ENCODE measurements around the gene RABGAP1.

RABGAP1 gene

DNA sequence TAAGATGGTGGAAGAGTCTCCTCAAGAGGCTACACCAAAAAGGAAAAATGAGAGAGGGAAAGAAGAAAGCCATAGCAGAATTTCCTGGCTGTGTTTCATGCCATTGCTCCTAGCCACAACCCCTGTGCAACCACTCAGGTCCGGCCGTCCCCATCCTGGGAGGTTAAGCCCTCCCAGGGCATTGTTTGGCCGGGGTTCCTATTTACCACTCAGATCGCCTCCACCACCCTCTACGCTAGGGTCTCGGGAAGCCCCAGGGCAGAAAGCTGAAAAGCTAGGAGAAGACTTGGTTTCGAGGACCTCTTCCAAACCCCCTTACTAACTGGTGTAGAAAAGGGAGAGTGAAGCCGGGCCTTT lies 36.4 kb upstream of the RABGAP1 start:
- peaks cover 0 to 2% of the 10 kb centered on the region in 2 experiments; a peak in 1 of 3 replicates for H3K36me3 ChIP-seq (ENCODE audit: control insufficient read depth in 2 of 2, insufficient read depth in 1 of 2, low read length in 2 of 2)
- CTCF ChIA-PET: interaction anchor here (0.6 to 1.3 kb wide), 2 partner anchors 26 to 29 kb away, joined by 3 read pairs; no protein-coding TSS in a partner anchor
- H3K4me3 ChIP-seq (ENCODE audit: low read depth, low read length): peak overlapping the region; percentile 94
- no peaks in the 10 kb centered on the region for H3K9me3 ChIP-seq (ENCODE audit: control insufficient read depth, insufficient read depth, low read depth, low read length)
- H3K27ac ChIP-seq (ENCODE audit: extremely low read depth, low read depth, low read length): peak overlapping the region; percentile 81
- no peak for TF ChIP-seq ZNF645 (tag by site-specific recombination; IDR thresholded peaks at IDR 0.05)
- TF ChIP-seq ZBTB20 (tag by site-specific recombination; IDR thresholded peaks at IDR 0.05): peak; percentile 42; the same call in 1 of the 2 replicates
- TF ChIP-seq GLIS2 (tag by site-specific recombination; IDR thresholded peaks at IDR 0.05): peak; percentile 72
- 0 out of 2 replicates have a peak, but pooled peaks have one; percentile 26 for TF ChIP-seq GLIS1 (tag by site-specific recombination; IDR thresholded peaks at IDR 0.05)
- TF ChIP-seq, protein P1, sequence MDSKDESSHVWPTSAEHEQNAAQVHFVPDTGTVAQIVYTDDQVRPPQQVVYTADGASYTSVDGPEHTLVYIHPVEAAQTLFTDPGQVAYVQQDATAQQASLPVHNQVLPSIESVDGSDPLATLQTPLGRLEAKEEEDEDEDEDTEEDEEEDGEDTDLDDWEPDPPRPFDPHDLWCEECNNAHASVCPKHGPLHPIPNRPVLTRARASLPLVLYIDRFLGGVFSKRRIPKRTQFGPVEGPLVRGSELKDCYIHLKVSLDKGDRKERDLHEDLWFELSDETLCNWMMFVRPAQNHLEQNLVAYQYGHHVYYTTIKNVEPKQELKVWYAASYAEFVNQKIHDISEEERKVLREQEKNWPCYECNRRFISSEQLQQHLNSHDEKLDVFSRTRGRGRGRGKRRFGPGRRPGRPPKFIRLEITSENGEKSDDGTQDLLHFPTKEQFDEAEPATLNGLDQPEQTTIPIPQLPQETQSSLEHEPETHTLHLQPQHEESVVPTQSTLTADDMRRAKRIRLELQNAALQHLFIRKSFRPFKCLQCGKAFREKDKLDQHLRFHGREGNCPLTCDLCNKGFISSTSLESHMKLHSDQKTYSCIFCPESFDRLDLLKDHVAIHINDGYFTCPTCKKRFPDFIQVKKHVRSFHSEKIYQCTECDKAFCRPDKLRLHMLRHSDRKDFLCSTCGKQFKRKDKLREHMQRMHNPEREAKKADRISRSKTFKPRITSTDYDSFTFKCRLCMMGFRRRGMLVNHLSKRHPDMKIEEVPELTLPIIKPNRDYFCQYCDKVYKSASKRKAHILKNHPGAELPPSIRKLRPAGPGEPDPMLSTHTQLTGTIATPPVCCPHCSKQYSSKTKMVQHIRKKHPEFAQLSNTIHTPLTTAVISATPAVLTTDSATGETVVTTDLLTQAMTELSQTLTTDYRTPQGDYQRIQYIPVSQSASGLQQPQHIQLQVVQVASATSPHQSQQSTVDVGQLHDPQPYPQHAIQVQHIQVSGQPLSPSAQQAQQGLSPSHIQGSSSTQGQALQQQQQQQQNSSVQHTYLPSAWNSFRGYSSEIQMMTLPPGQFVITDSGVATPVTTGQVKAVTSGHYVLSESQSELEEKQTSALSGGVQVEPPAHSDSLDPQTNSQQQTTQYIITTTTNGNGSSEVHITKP (tag by site-specific recombination; IDR thresholded peaks at IDR 0.05): peak; percentile 80
- TF ChIP-seq ZNF266 (tag by site-specific recombination; IDR thresholded peaks at IDR 0.05; ENCODE audit: low read depth): no peak
- H3K4me1 ChIP-seq (ENCODE audit: control insufficient read depth, insufficient read depth, low read length): 0 out of 2 replicates have a peak, but pooled peaks cover 3% of the 10 kb centered on the region
- POLR2A ChIA-PET: interaction anchor here (1.1 to 3.7 kb wide), 6 partner anchors 9 to 37 kb away, joined by 7 to 44 read pairs (median 22); partner anchors contain the start of genes RABGAP1, ZBTB26 and ZBTB6

GRCh38 chr9:122904823-122905710 lies 35.8 kb upstream of the RABGAP1 start, which contains the start of gene RC3H2:
RC3H2 (minus strand) TSS chr9:122905359; CDS start chr9:122897509, 7,850 bp downstream.
- CTCF ChIA-PET: interaction anchor here (0.6 to 1.3 kb wide), 2 partner anchors 25 to 29 kb away, joined by 3 read pairs; no protein-coding TSS in a partner anchor
- TF ChIP-seq ZBTB10 (tag by site-specific recombination; IDR thresholded peaks at IDR 0.05): no peak
- no peak for TF ChIP-seq ZNF26 (tag by site-specific recombination; IDR thresholded peaks at IDR 0.05)
- TF ChIP-seq ZNF133 (tag by site-specific recombination; IDR thresholded peaks at IDR 0.05): no peak
- TF ChIP-seq PRDM1 (tag by site-specific recombination; IDR thresholded peaks at IDR 0.05): no peak
- TF ChIP-seq ZNF184 (tag by site-specific recombination; IDR thresholded peaks at IDR 0.05): no peak
- TF ChIP-seq ZNF530 (tag by site-specific recombination; IDR thresholded peaks at IDR 0.05; ENCODE audit: low read depth): no peak
- no peak for TF ChIP-seq ZFP69B (tag by site-specific recombination; IDR thresholded peaks at IDR 0.05)
- no peak; the same call in none of the 2 replicates for TF ChIP-seq ZBTB8A (tag by site-specific recombination; IDR thresholded peaks at IDR 0.05)
- no peak for TF ChIP-seq ZNF510 (tag by site-specific recombination; IDR thresholded peaks at IDR 0.05; ENCODE audit: insufficient replicate concordance)
- TF ChIP-seq ZNF777 (tag by site-specific recombination; IDR thresholded peaks at IDR 0.05; ENCODE audit: borderline replicate concordance): no peak
- TF ChIP-seq ZNF16 (tag by site-specific recombination; IDR thresholded peaks at IDR 0.05; ENCODE audit: low read depth): no peak
- TF ChIP-seq PBX3 (CRISPR knock-in tag; IDR thresholded peaks at IDR 0.05): no peak
- no peak for TF ChIP-seq BCL11B (tag by site-specific recombination; IDR thresholded peaks at IDR 0.05; ENCODE audit: low read depth)
- no peak for TF ChIP-seq ZNF302 (tag by site-specific recombination; IDR thresholded peaks at IDR 0.05; ENCODE audit: low read depth)
- TF ChIP-seq BCL11A (tag by site-specific recombination; IDR thresholded peaks at IDR 0.05; ENCODE audit: low read depth): no peak
- TF ChIP-seq ZBTB17 (tag by site-specific recombination; IDR thresholded peaks at IDR 0.05): peak; percentile 80

More at GRCh38 chr9:122904823-122905710, 35.8 kb upstream of the RABGAP1 start, which contains the start of gene RC3H2:
- Histone ChIP-seq H3K4me1 (ENCODE audit: control insufficient read depth, insufficient read depth, low read length) (0 out of 2 replicates have a peak, but pooled peaks cover 3% of the 10 kb centered on the region), H3K27ac (ENCODE audit: extremely low read depth, low read depth, low read length) (peak within 1 kb of the TSS; percentile 81), H3K9me3 (ENCODE audit: control insufficient read depth, insufficient read depth, low read depth, low read length) (no peaks in the 10 kb centered on the region), H3K36me3 (ENCODE audit: control insufficient read depth in 2 of 2, insufficient read depth in 1 of 2, low read length in 2 of 2) (peaks cover 0 to 7% of the 10 kb centered on the region in 2 experiments; a peak in 2 of 3 replicates), H3K4me3 (ENCODE audit: low read depth, low read length) (peak within 1 kb of the TSS; percentile 94)
- POLR2A ChIA-PET: interaction anchor here (0.6 to 3.7 kb wide), 17 partner anchors 8 to 445 kb away, joined by 3 to 44 read pairs (median 5); partner anchors contain the start of genes PDCL, RABGAP1, ZBTB26 and ZBTB6

All from HEK293 (cell line).